SK-N-SH treated with all-trans-retinoic acid at 6 μM for 48 hours (cell line): Measurements from ENCODE around the gene RNASE7.

Experiments
- ATAC-seq: fragments of 200-7000 bp; cut with Tn5 transposase; 3 replicates; pipeline ENCODE4 v1.9.1; 2020; ENCODE audit warnings: mild to moderate bottlenecking, moderate library complexity
- BACH2 ChIP-seq: fragments of 250-450 bp; sonication (Bioruptor Pico); IDR thresholded peaks from 2 replicates; pipeline ENCODE4 v1.9.0; 2021; ENCODE audit warnings: mild to moderate bottlenecking, borderline replicate concordance
- CSDC2 ChIP-seq: fragments of 250-450 bp; sonication (Bioruptor Pico); IDR thresholded peaks from 2 replicates; pipeline ENCODE4 v1.5.0; 2020; ENCODE audit warnings: mild to moderate bottlenecking, moderate library complexity
- ESRRG ChIP-seq: fragments of 250-450 bp; sonication (Bioruptor Pico); IDR thresholded peaks from 2 replicates; pipeline ENCODE4 v1.6.1; 2021; ENCODE audit warnings: mild to moderate bottlenecking
- GLIS3 ChIP-seq: fragments of 250-450 bp; sonication (Bioruptor Pico); IDR thresholded peaks from 2 replicates; pipeline ENCODE4 v1.5.0; 2020; ENCODE audit warnings: mild to moderate bottlenecking, moderate library complexity
- ISL1 ChIP-seq: fragments of 250-450 bp; sonication (Bioruptor Pico); IDR thresholded peaks from 2 replicates; pipeline ENCODE4 v2.1.2; 2022; ENCODE audit warnings: mild to moderate bottlenecking, moderate library complexity
- OSR1 ChIP-seq: fragments of 250-450 bp; sonication (Bioruptor Pico); IDR thresholded peaks from 2 replicates; pipeline ENCODE4 v1.8.0; 2022; ENCODE audit warnings: moderate library complexity, mild to moderate bottlenecking, inconsistent platforms
- PPARA ChIP-seq: fragments of 250-450 bp; sonication (Bioruptor Pico); IDR thresholded peaks from 2 replicates; pipeline ENCODE4 v1.5.0; 2020; ENCODE audit warnings: mild to moderate bottlenecking, borderline replicate concordance
- RARB ChIP-seq: fragments of 250-450 bp; sonication (Bioruptor Pico); IDR thresholded peaks from 2 replicates; pipeline ENCODE4 v1.8.0; 2021; ENCODE audit warnings: mild to moderate bottlenecking, moderate library complexity
- SNAI2 ChIP-seq: fragments of 250-450 bp; sonication (Bioruptor Pico); IDR thresholded peaks from 2 replicates; pipeline ENCODE4 v1.5.0; 2020; ENCODE audit warnings: mild to moderate bottlenecking, moderate library complexity
- TCF4 ChIP-seq: fragments of 250-450 bp; sonication (Bioruptor Pico); IDR thresholded peaks from 2 replicates; pipeline ENCODE4 v1.8.0; 2021; ENCODE audit warnings: mild to moderate bottlenecking, moderate library complexity, borderline replicate concordance
- TOX ChIP-seq: fragments of 250-450 bp; sonication (Bioruptor Pico); IDR thresholded peaks from 2 replicates; pipeline ENCODE4 v1.8.0; 2021; ENCODE audit warnings: mild to moderate bottlenecking, moderate library complexity, borderline replicate concordance
- ZC3H10 ChIP-seq: fragments of 250-450 bp; sonication (Bioruptor Pico); IDR thresholded peaks from 2 replicates; pipeline ENCODE4 v1.5.1; 2021; ENCODE audit warnings: mild to moderate bottlenecking, moderate library complexity
- ZFP3 ChIP-seq: fragments of 250-450 bp; sonication (Bioruptor Pico); IDR thresholded peaks from 2 replicates; pipeline ENCODE4 v1.5.0; 2020; ENCODE audit warnings: mild to moderate bottlenecking, moderate library complexity
- ZFP30 ChIP-seq: fragments of 450-650 bp; formaldehyde crosslinking; IDR thresholded peaks from 2 replicates; pipeline ENCODE4 v1.5.0; 2022; ENCODE audit warnings: mild to moderate bottlenecking, moderate library complexity
- ZNF565 ChIP-seq: fragments of 450-650 bp; formaldehyde crosslinking; conservative IDR thresholded peaks from 2 replicates; pipeline ENCODE4 v1.5.0; 2020; ENCODE audit warnings: low read depth, mild to moderate bottlenecking, moderate library complexity
- ZNF70 ChIP-seq: fragments of 450-650 bp; formaldehyde crosslinking; IDR thresholded peaks from 2 replicates; pipeline ENCODE4 v1.5.0; 2020; ENCODE audit warnings: mild to moderate bottlenecking, moderate library complexity
- ZNF8 ChIP-seq: fragments of 450-650 bp; formaldehyde crosslinking; IDR thresholded peaks from 2 replicates; pipeline ENCODE4 v1.5.0; 2020; ENCODE audit warnings: mild to moderate bottlenecking, moderate library complexity
- TF ChIP-seq, protein P1 (sequence below): fragments of 250-450 bp; sonication (Bioruptor Pico); IDR thresholded peaks from 2 replicates; pipeline ENCODE4 v1.5.1; 2020; ENCODE audit warnings: low read depth, mild to moderate bottlenecking, moderate library complexity
- TF ChIP-seq, protein P2 (sequence below): fragments of 250-450 bp; sonication (Bioruptor Pico); IDR thresholded peaks from 2 replicates; pipeline ENCODE4 v1.8.0; 2021; ENCODE audit warnings: low read depth, mild to moderate bottlenecking, moderate library complexity, borderline replicate concordance
- TF ChIP-seq, protein P3 (sequence below): fragments of 250-450 bp; sonication (Bioruptor Pico); IDR thresholded peaks from 2 replicates; pipeline ENCODE4 v1.5.1; 2021; ENCODE audit warnings: mild to moderate bottlenecking, moderate library complexity
- TF ChIP-seq, protein P4 (sequence below): fragments of 250-450 bp; sonication (Bioruptor Pico); IDR thresholded peaks from 2 replicates; pipeline ENCODE4 v1.8.0; 2020; ENCODE audit warnings: mild to moderate bottlenecking, moderate library complexity, borderline replicate concordance

RNASE7 gene

DNA sequence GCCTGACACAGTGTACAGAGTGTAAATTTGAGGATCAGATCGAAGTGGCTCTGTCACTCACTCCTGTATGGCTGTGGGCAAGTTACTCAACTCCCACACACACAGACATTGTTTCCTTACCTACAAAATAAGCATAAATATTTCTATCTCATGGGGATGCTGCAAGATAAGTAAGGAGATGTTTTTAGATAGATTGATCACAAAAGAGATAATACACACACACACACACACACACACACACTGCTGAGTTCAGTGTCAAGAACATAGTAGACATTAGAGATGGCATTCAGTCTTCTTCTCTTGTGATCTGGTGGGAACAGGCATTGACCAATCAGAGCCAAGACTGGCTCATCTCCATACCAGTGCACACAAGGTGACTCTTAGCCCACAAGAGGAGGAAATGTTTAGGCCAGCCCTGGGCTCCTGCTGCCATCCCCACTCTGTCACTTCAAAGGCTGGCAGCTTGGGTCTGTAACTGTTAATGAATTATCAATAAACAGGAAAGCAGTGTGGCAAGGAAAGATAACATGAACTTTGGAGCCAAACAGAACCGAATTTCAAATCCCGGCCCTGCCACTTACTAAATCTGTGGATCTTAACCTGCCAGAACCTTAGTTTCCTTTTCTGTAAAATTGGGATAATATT, 12.1 kb downstream of the RNASE7 start:
- no peak for ATAC-seq
- TF ChIP-seq SNAI2 (CRISPR knock-in tag) = no peak
- TF ChIP-seq, protein P1, sequence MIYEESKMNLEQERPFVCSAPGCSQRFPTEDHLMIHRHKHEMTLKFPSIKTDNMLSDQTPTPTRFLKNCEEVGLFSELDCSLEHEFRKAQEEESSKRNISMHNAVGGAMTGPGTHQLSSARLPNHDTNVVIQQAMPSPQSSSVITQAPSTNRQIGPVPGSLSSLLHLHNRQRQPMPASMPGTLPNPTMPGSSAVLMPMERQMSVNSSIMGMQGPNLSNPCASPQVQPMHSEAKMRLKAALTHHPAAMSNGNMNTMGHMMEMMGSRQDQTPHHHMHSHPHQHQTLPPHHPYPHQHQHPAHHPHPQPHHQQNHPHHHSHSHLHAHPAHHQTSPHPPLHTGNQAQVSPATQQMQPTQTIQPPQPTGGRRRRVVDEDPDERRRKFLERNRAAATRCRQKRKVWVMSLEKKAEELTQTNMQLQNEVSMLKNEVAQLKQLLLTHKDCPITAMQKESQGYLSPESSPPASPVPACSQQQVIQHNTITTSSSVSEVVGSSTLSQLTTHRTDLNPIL (CRISPR knock-in tag) = no peak
- TF ChIP-seq BACH2 (CRISPR knock-in tag) = no peak
- no peak for TF ChIP-seq ZNF70
- TF ChIP-seq PPARA = no peak
- TF ChIP-seq, protein P2, sequence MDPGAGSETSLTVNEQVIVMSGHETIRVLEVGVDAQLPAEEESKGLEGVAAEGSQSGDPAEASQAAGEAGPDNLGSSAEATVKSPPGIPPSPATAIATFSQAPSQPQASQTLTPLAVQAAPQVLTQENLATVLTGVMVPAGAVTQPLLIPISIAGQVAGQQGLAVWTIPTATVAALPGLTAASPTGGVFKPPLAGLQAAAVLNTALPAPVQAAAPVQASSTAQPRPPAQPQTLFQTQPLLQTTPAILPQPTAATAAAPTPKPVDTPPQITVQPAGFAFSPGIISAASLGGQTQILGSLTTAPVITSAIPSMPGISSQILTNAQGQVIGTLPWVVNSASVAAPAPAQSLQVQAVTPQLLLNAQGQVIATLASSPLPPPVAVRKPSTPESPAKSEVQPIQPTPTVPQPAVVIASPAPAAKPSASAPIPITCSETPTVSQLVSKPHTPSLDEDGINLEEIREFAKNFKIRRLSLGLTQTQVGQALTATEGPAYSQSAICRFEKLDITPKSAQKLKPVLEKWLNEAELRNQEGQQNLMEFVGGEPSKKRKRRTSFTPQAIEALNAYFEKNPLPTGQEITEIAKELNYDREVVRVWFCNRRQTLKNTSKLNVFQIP (CRISPR knock-in tag) = no peak
- no peak for TF ChIP-seq OSR1 (CRISPR knock-in tag)
- TF ChIP-seq ZFP30 (CRISPR knock-in tag) = no peak
- no peak for TF ChIP-seq ZC3H10
- TF ChIP-seq ESRRG (CRISPR knock-in tag) = no peak
- TF ChIP-seq ZNF565 = no peak
- TF ChIP-seq TOX (CRISPR knock-in tag) = no peak
- no peak for TF ChIP-seq CSDC2
- no peak for TF ChIP-seq TCF4 (CRISPR knock-in tag)
- TF ChIP-seq GLIS3 (CRISPR knock-in tag) = no peak

DNA sequence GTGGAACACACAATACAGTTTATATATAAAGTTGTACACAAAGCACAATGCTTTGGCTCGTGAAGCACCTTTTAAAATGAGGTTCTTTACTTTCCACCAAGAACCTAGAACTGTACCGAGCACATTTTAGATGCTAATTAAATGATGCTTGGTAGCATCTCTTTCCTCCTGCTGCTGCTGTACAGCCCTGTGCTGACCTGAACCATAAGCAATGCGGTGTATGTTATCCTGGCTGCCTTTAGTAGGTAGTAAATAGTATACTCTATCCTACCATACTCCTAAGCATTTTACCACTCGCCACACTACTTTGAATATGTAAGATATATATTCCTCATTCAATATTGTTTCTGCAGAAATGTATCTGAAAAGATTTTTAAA, 12.6 kb downstream of the RNASE7 start:
- no peak for TF ChIP-seq ISL1
- no peak for TF ChIP-seq ZNF70
- TF ChIP-seq ZFP30 (CRISPR knock-in tag) = no peak
- TF ChIP-seq, protein P2 (CRISPR knock-in tag) = no peak
- TF ChIP-seq BACH2 (CRISPR knock-in tag) = no peak
- no peak for TF ChIP-seq ZFP3 (CRISPR knock-in tag)
- no peak for TF ChIP-seq RARB
- TF ChIP-seq, protein P3, sequence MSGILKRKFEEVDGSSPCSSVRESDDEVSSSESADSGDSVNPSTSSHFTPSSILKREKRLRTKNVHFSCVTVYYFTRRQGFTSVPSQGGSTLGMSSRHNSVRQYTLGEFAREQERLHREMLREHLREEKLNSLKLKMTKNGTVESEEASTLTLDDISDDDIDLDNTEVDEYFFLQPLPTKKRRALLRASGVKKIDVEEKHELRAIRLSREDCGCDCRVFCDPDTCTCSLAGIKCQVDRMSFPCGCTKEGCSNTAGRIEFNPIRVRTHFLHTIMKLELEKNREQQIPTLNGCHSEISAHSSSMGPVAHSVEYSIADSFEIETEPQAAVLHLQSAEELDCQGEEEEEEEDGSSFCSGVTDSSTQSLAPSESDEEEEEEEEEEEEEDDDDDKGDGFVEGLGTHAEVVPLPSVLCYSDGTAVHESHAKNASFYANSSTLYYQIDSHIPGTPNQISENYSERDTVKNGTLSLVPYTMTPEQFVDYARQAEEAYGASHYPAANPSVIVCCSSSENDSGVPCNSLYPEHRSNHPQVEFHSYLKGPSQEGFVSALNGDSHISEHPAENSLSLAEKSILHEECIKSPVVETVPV = no peak
- no peak for TF ChIP-seq ZNF8 (CRISPR knock-in tag)
- no peak for TF ChIP-seq PPARA
- no peak for TF ChIP-seq TOX (CRISPR knock-in tag)
- TF ChIP-seq, protein P4, sequence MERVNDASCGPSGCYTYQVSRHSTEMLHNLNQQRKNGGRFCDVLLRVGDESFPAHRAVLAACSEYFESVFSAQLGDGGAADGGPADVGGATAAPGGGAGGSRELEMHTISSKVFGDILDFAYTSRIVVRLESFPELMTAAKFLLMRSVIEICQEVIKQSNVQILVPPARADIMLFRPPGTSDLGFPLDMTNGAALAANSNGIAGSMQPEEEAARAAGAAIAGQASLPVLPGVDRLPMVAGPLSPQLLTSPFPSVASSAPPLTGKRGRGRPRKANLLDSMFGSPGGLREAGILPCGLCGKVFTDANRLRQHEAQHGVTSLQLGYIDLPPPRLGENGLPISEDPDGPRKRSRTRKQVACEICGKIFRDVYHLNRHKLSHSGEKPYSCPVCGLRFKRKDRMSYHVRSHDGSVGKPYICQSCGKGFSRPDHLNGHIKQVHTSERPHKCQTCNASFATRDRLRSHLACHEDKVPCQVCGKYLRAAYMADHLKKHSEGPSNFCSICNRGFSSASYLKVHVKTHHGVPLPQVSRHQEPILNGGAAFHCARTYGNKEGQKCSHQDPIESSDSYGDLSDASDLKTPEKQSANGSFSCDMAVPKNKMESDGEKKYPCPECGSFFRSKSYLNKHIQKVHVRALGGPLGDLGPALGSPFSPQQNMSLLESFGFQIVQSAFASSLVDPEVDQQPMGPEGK (CRISPR knock-in tag) = no peak
- no peak for ATAC-seq

DNA sequence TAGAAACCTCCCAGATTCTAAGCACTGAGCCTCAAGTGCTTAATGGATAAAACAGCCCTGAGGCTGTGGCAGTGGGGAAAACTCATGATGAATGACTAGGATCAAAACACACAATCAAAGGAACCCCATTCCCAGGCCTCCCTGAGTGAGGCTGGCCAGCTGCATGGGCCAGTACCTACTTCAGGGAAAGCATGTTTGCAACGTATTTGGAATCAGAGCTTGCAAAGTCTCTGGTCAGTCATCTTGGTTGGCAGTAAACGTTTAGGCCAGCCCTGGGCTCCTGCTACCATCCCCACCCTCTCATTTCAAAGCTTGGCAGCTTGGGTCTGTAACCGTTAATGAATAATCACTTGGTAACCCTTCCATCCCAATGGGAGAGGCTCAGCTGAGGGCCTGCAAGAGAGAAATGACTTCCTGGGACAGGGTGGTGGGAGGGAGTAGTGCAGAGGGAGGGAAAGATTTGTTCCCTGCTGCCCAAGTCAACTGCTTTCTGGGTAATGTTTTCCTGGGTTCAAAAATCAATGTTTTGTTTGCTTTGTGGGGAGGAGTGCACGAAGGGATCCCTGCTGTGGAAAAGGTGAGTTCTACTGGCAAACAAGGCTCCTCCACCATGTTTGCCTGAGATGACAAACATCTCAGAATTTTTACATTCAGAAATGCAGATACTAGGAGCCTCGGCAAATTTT, 13.4 kb downstream of the RNASE7 start:
- TF ChIP-seq BACH2 (CRISPR knock-in tag) (no peak), ESRRG (CRISPR knock-in tag) (no peak), ZFP3 (CRISPR knock-in tag) (no peak), ZFP30 (CRISPR knock-in tag) (no peak), GLIS3 (CRISPR knock-in tag) (no peak), ZNF70 (no peak), PPARA (no peak), ZNF565 (no peak), ZNF8 (CRISPR knock-in tag) (no peak), TOX (CRISPR knock-in tag) (no peak), ISL1 (no peak)
- TF ChIP-seq, protein P3 = no peak
- TF ChIP-seq, protein P2 (CRISPR knock-in tag) = no peak
- TF ChIP-seq, protein P1 (CRISPR knock-in tag) = no peak
- no peak for ATAC-seq
